Measurements from ENCODE around the gene NOB1. TPM values are rescaled to one million over a fixed set of nuclear protein-coding genes. Genes with fewer than 3 reads are reported as not detected.

The NOB1 gene
- total and polyA plus RNA-seq, 9 of the 15 experiments (the other 6 are each of a cell fraction or from before 2014, with no cell fraction given): 42.4 to 148 (median 116) TPM

- FAIRE-seq (no peak), ATAC-seq (no peak), DNase-seq (ENCODE audit: extremely low read depth in 1 of 4, low spot score in 3 of 4) (no peak)
- no TSS peak for BruUV-seq (replicated peaks)
- in situ Hi-C loops (cut with MboI): no loop called here
- peaks cover 27% of the 10 kb centered on the region; the same call in 1 of the 3 replicates for H3K36me3 ChIP-seq (ENCODE audit: control insufficient read depth, insufficient read depth, low read length)
- ChIA-PET POLR2A (interaction anchor here (1.0 to 8.6 kb wide), 4 partner anchors 12 to 20 kb away, joined by 4 to 66 read pairs (median 6); no protein-coding TSS in a partner anchor), CTCF (ENCODE audit: low intra/inter-chr PET ratio) (no interaction called here)
- H3K4me1 ChIP-seq (replicated peaks in 1 of 2; ENCODE audit: control insufficient read depth in 2 of 2, insufficient read depth in 2 of 2, low read length in 2 of 2): peaks cover 17 to 24% of the 10 kb centered on the region in 2 experiments; a peak in 4 of 5 replicates
- intact Hi-C loops (cut with micrococcal nuclease): no loop called here
- TF ChIP-seq ELK1 (CRISPR knock-in tag; IDR thresholded peaks at IDR 0.05): no peak
- TF ChIP-seq SMC3 (conservative IDR thresholded peaks at IDR 0.05; ENCODE audit: insufficient read depth, low read depth, low read length): no peak
- TF ChIP-seq KLF1 (tag; IDR thresholded peaks at IDR 0.05): no peak
- TF ChIP-seq BCL6 (CRISPR knock-in tag; IDR thresholded peaks at IDR 0.05): no peak
- no peak for TF ChIP-seq ZSCAN29 (IDR thresholded peaks at IDR 0.05)
- no peak for TF ChIP-seq RUNX1 (IDR thresholded peaks at IDR 0.05; ENCODE audit: low read depth)
- TF ChIP-seq MITF (IDR thresholded peaks at IDR 0.05): no peak
- no peak for TF ChIP-seq PTTG1 (tag; IDR thresholded peaks at IDR 0.05; ENCODE audit: low read depth)
- TF ChIP-seq ZFPM2 (CRISPR knock-in tag; IDR thresholded peaks at IDR 0.05): no peak
- TF ChIP-seq PTRF (tag; IDR thresholded peaks at IDR 0.05): no peak
- no peak for TF ChIP-seq L3MBTL2 (IDR thresholded peaks at IDR 0.05)
- no peak for TF ChIP-seq MCM2 (IDR thresholded peaks at IDR 0.05; ENCODE audit: low read depth)
- no peak for TF ChIP-seq ZNF830 (CRISPR knock-in tag; IDR thresholded peaks at IDR 0.05)
- no peak for TF ChIP-seq CBX8 (IDR thresholded peaks at IDR 0.05; ENCODE audit: borderline replicate concordance, extremely low read depth, low read depth, low read length, poor library complexity, severe bottlenecking)
- no peak for TF ChIP-seq U2AF1 (optimal IDR thresholded peaks at IDR 0.05; ENCODE audit: low read depth, low read length)
- TF ChIP-seq FUS (optimal IDR thresholded peaks at IDR 0.05; ENCODE audit: low read depth, low read length): no peak
- no peak for TF ChIP-seq RBM17 (IDR thresholded peaks at IDR 0.05; ENCODE audit: borderline replicate concordance, low read depth, low read length)
- peaks cover 31% of the 10 kb centered on the region for H3K79me2 ChIP-seq (ENCODE audit: control insufficient read depth, insufficient read depth, low read length)
- H3K9ac ChIP-seq (ENCODE audit: insufficient read depth in 1 of 2, low read depth in 2 of 2, low read length in 2 of 2): peak overlapping the region in 1 of 2 experiments; percentile 24; a peak in 1 of 4 replicates
- H3K4me3 ChIP-seq: no peak overlapping the region
- WGBS (ENCODE audit: insufficient coverage, low coverage, missing lambda C conversion rate): 93% methylated on average over 7 of the region's 10 CpGs
- H3K4me2 ChIP-seq (ENCODE audit: insufficient read depth, low read length): no peak overlapping the region
- H3K9me3 ChIP-seq (replicated peaks; ENCODE audit: control insufficient read depth, insufficient read depth, low read depth, low read length): no peaks in the 10 kb centered on the region
- no peaks in the 10 kb centered on the region for H4K20me1 ChIP-seq (replicated peaks; ENCODE audit: control insufficient read depth, insufficient read depth, low read length)
- no peaks in the 10 kb centered on the region; a peak in 1 of 5 replicates for H3K27me3 ChIP-seq (ENCODE audit: control insufficient read depth in 2 of 2, insufficient read depth in 2 of 2, low read length in 2 of 2)
- H3K9me1 ChIP-seq (ENCODE audit: control insufficient read depth, insufficient read depth, low read length): no peaks in the 10 kb centered on the region
- no peak overlapping the region for H3K27ac ChIP-seq (ENCODE audit: extremely low read depth, low read depth, low read length)
- peak overlapping the region; percentile 83; the same call in 1 of the 2 replicates for H2AFZ ChIP-seq (ENCODE audit: low read depth, low read length)
These were observed 33.8 kb downstream of the NOB1 start for GRCh38 chr16:69720822-69721430.

Measured in K562 (cell line).